DOHH2 (cell line): ENCODE results near the gene BMPER.

Experiments used
- H3F3A ChIP-seq: fragments of 200-600 bp; sonication (generic), shearing (Covaris generic); 2 replicates; pipeline ENCODE4 v1.6.0; 2016; ENCODE audit warnings: antibody characterized with exemption, mild to moderate bottlenecking; ENCODE audit not compliant: control insufficient read depth, insufficient read depth
- H3K27ac ChIP-seq: fragments of 200-600 bp; sonication (generic); 2 replicates; pipeline ENCODE4 v1.5.1; 2014; ENCODE audit warnings: low read depth, mild to moderate bottlenecking, low read length, moderate library complexity
- H3K27me3 ChIP-seq: fragments of 200-600 bp; sonication (generic); 2 replicates; pipeline ENCODE4 v1.6.1; 2014; ENCODE audit warnings: mild to moderate bottlenecking, low read length, mixed read lengths; ENCODE audit not compliant: control insufficient read depth
- H3K36me3 ChIP-seq: fragments of 200-600 bp; sonication (generic); 2 replicates; pipeline ENCODE4 v1.6.1; 2014; ENCODE audit warnings: mild to moderate bottlenecking, low read length, moderate library complexity, mixed read lengths; ENCODE audit not compliant: control insufficient read depth
- H3K4me1 ChIP-seq: fragments of 200-600 bp; sonication (generic); 2 replicates; pipeline ENCODE4 v1.6.1; 2014; ENCODE audit warnings: mild to moderate bottlenecking, low read length, mixed read lengths; ENCODE audit not compliant: control insufficient read depth
- H3K4me2 ChIP-seq: fragments of 200-600 bp; sonication (generic); 2 replicates; pipeline ENCODE4 v1.6.0; 2014; ENCODE audit warnings: mild to moderate bottlenecking, low read length, moderate library complexity
- H3K4me3 ChIP-seq: fragments of 200-600 bp; sonication (generic); 2 replicates; pipeline ENCODE4 v1.5.1; 2014; ENCODE audit warnings: mild to moderate bottlenecking, low read length, mixed read lengths
- H3K79me2 ChIP-seq: fragments of 200-600 bp; sonication (generic); 2 replicates; pipeline ENCODE4 v1.6.1; 2014; ENCODE audit warnings: mild to moderate bottlenecking, low read length, mixed read lengths; ENCODE audit not compliant: control insufficient read depth
- H3K9me2 ChIP-seq: fragments of 200-600 bp; sonication (generic); replicated peaks from 2 replicates; pipeline ENCODE4 v1.6.1; 2014; ENCODE audit warnings: mild to moderate bottlenecking, low read length, mixed read lengths; ENCODE audit not compliant: control insufficient read depth
- H3K9me3 ChIP-seq: fragments of 200-600 bp; sonication (generic); 2 replicates; pipeline ENCODE4 v1.6.1; 2014; ENCODE audit warnings: antibody characterized with exemption, low read length, mixed read lengths; ENCODE audit not compliant: control insufficient read depth, insufficient read depth
- H4K20me1 ChIP-seq: fragments of 200-600 bp; sonication (generic); 2 replicates; pipeline ENCODE4 v1.6.0; 2014; ENCODE audit warnings: low read depth, mild to moderate bottlenecking, antibody characterized with exemption, low read length, moderate library complexity; ENCODE audit not compliant: control insufficient read depth, insufficient read depth
- CTCF ChIP-seq: fragments of 200-600 bp; sonication (generic); IDR thresholded peaks from one replicate; pipeline ENCODE4 v1.5.1; 2014; ENCODE audit warnings: antibody characterized with exemption, mild to moderate bottlenecking, low read depth, low read length; ENCODE audit not compliant: poor library complexity, severe bottlenecking
- EZH2phosphoT487 ChIP-seq: fragments of 200-600 bp; sonication (generic); IDR thresholded peaks from 2 replicates; pipeline ENCODE4 v1.6.1; 2017; ENCODE audit warnings: borderline replicate concordance, mild to moderate bottlenecking, antibody characterized with exemption, low read length, moderate library complexity, mixed read lengths

BMPER gene

GRCh38 chr7:33973231-33974015, 68.1 kb downstream of the BMPER start:
- no peaks in the 10 kb centered on the region for H3K79me2 ChIP-seq
- no peaks in the 10 kb centered on the region for H3K9me2 ChIP-seq
- 0 out of 2 replicates have a peak, but pooled peaks cover 2% of the 10 kb centered on the region for H3K9me3 ChIP-seq
- H3F3A ChIP-seq = no peaks in the 10 kb centered on the region
- no peaks in the 10 kb centered on the region for H4K20me1 ChIP-seq
- no peak overlapping the region for H3K4me3 ChIP-seq
- no peak overlapping the region for H3K4me2 ChIP-seq
- TF ChIP-seq CTCF = no peak
- no peak for TF ChIP-seq EZH2phosphoT487
- H3K36me3 ChIP-seq = no peaks in the 10 kb centered on the region
- no peak overlapping the region for H3K27ac ChIP-seq
- no peaks in the 10 kb centered on the region for H3K27me3 ChIP-seq
- no peaks in the 10 kb centered on the region for H3K4me1 ChIP-seq

- H3K9me2 ChIP-seq = no peaks in the 10 kb centered on the region
- no peak overlapping the region for H3K27ac ChIP-seq
- H3K36me3 ChIP-seq = no peaks in the 10 kb centered on the region
- no peaks in the 10 kb centered on the region for H3K27me3 ChIP-seq
- TF ChIP-seq CTCF = no peak
- TF ChIP-seq EZH2phosphoT487 = no peak
- H3K4me1 ChIP-seq = no peaks in the 10 kb centered on the region
- no peaks in the 10 kb centered on the region for H4K20me1 ChIP-seq
- no peak overlapping the region for H3K4me2 ChIP-seq
- no peaks in the 10 kb centered on the region for H3F3A ChIP-seq
- H3K4me3 ChIP-seq = no peak overlapping the region
- H3K79me2 ChIP-seq = no peaks in the 10 kb centered on the region
- H3K9me3 ChIP-seq = 0 out of 2 replicates have a peak, but pooled peaks cover 2% of the 10 kb centered on the region
Measured at GRCh38 chr7:33979300-33979806, 74.0 kb downstream of the BMPER start.

GRCh38 chr7:33979807-33980355, 74.5 kb downstream of the BMPER start:
- H3K36me3 ChIP-seq = no peaks in the 10 kb centered on the region
- TF ChIP-seq EZH2phosphoT487 = no peak
- no peak for TF ChIP-seq CTCF
- H3K9me3 ChIP-seq = 0 out of 2 replicates have a peak, but pooled peaks cover 2% of the 10 kb centered on the region
- no peaks in the 10 kb centered on the region for H3K4me1 ChIP-seq
- H3K27me3 ChIP-seq = no peaks in the 10 kb centered on the region
- H3K27ac ChIP-seq = no peak overlapping the region
- no peaks in the 10 kb centered on the region for H3K79me2 ChIP-seq
- no peaks in the 10 kb centered on the region for H3K9me2 ChIP-seq
- no peaks in the 10 kb centered on the region for H4K20me1 ChIP-seq
- no peak overlapping the region for H3K4me2 ChIP-seq
- no peak overlapping the region for H3K4me3 ChIP-seq
- no peaks in the 10 kb centered on the region for H3F3A ChIP-seq
